GM12878 (cell line): ENCODE data around the gene HOXC9. TPM values are rescaled to one million over a fixed set of nuclear protein-coding genes. Genes with fewer than 3 reads are reported as not detected.
A peak's percentile ranks its signal among the peaks of the same experiment; 100 is the strongest.

ENCODE experiments used
- ATAC-seq: fragments of 200-7000 bp; cut with Tn5 transposase; 3 replicates; pipeline ENCODE4 v1.9.1; 2020; ENCODE audit warnings: mild to moderate bottlenecking, moderate library complexity
- BruUV-seq: library from RNA; stranded (reverse); fragments of 400-500 nt; replicated peaks from 2 replicates; lab custom pipeline; 2021; lab: Mats Ljungman, UMichigan
- CTCF ChIA-PET: fragments of 300-600 bp; sonication (Branson Sonifier 250); formaldehyde crosslinking; extraction: SDS; loops from one replicate; lab custom pipeline; 2021; ENCODE audit warnings: inconsistent platforms; lab: Yijun Ruan, JAX
- POLR2A ChIA-PET: fragments of 350-600 bp; formaldehyde crosslinking; extraction: SDS; loops from one replicate; lab custom pipeline; 2021; ENCODE audit warnings: inconsistent platforms; lab: Charles Lee
- RAD21 ChIA-PET: fragments of 300-600 bp; sonication (Branson Sonifier 250); formaldehyde crosslinking; loops from one replicate; lab custom pipeline; 2023; ENCODE audit warnings: antibody characterized with exemption; ENCODE audit not compliant: unreplicated experiment; lab: Charles Lee
- SMC1A ChIA-PET: fragments of 300-600 bp; sonication (Branson Sonifier 250); formaldehyde crosslinking; loops from one replicate; lab custom pipeline; 2023; ENCODE audit not compliant: unreplicated experiment, uncharacterized antibody; lab: Charles Lee
- DNase-seq: peaks from one replicate; pipeline ENCODE4 v3.0.0-alpha.2; 2011; ENCODE audit warnings: low read depth, low spot score
- FAIRE-seq: peaks from 3 replicates; lab custom pipeline; 2011; peaks lifted over from hg19 to GRCh38; lab: Jason Lieb, UNC
- H2AFZ ChIP-seq: 2 replicates; pipeline ENCODE4 v1.6.0; 2011; ENCODE audit warnings: low read depth, low read length, control low read depth; ENCODE audit not compliant: control insufficient read depth
- H3K27ac ChIP-seq: 2 replicates; pipeline ENCODE4 v1.5.1; 2011; ENCODE audit warnings: control low read depth; ENCODE audit not compliant: control insufficient read depth, insufficient read depth
- H3K27me3 ChIP-seq, 2 experiments: replicated peaks in 1 of 2; 2 replicates each; pipeline versions ENCODE4 v1.6.0 to v1.6.1; 2011; ENCODE audit warnings: low read length in 1 of 2; ENCODE audit not compliant: control insufficient read depth in 2 of 2, insufficient read depth in 2 of 2
- H3K36me3 ChIP-seq, 2 experiments: 2 replicates each; pipeline ENCODE4 v1.5.1; 2011; ENCODE audit warnings: low read length in 1 of 2; ENCODE audit not compliant: control insufficient read depth in 2 of 2, insufficient read depth in 2 of 2
- H3K4me1 ChIP-seq: 2 replicates; pipeline ENCODE4 v1.6.1; 2011; ENCODE audit warnings: mild to moderate bottlenecking, low read length, moderate library complexity, mixed read lengths; ENCODE audit not compliant: control insufficient read depth, insufficient read depth
- H3K4me2 ChIP-seq: 2 replicates; pipeline ENCODE4 v1.6.0; 2011; ENCODE audit warnings: control low read depth; ENCODE audit not compliant: control insufficient read depth, insufficient read depth
- H3K4me3 ChIP-seq: fragments of 200-600 bp; sonication (generic); 2 replicates; pipeline ENCODE4 v1.5.1; 2016
- H3K79me2 ChIP-seq: 2 replicates; pipeline ENCODE4 v1.6.0; 2011; ENCODE audit warnings: low read length; ENCODE audit not compliant: control insufficient read depth, insufficient read depth
- H3K9ac ChIP-seq: 2 replicates; pipeline ENCODE4 v1.8.0; 2011; ENCODE audit warnings: low read length, control low read depth, mixed read lengths; ENCODE audit not compliant: control insufficient read depth, insufficient read depth
- H3K9me3 ChIP-seq: replicated peaks from 3 replicates; pipeline ENCODE4 v1.5.1; 2011; ENCODE audit warnings: mild to moderate bottlenecking, low read length; ENCODE audit not compliant: control insufficient read depth, insufficient read depth
- H4K20me1 ChIP-seq: 2 replicates; pipeline ENCODE4 v1.6.0; 2011; ENCODE audit not compliant: control insufficient read depth, insufficient read depth
- EZH2 ChIP-seq: IDR thresholded peaks from 2 replicates; pipeline ENCODE4 v1.6.1; 2012; ENCODE audit warnings: low read depth, mild to moderate bottlenecking, control low read depth, inconsistent platforms, low read length, borderline replicate concordance; ENCODE audit not compliant: control insufficient read depth
- WGBS: methylation state at CpG from one replicate; pipeline ENCODE4 v1.1.6; 2016; ENCODE audit warnings: low lambda C conversion rate; ENCODE audit not compliant: insufficient replicate concordance, insufficient coverage; ENCODE audit errors: missing lambda C conversion rate; 5-methylcytosine and 5-hydroxymethylcytosine counted together
- in situ Hi-C: fragments of 300-500 bp; cut with MboI; formaldehyde crosslinking; loops from 9 replicates; pipeline ENCODE4 v1.14.3; 2018; ENCODE audit warnings: mixed read lengths
- intact Hi-C: fragments of 100-400 bp; cut with micrococcal nuclease; formaldehyde crosslinking; loops from one replicate; pipeline ENCODE4 v1.14.2; 2022; ENCODE audit not compliant: unreplicated experiment
- polyA plus RNA-seq, 11 experiments: library from polyadenylated mRNA; depleted of rRNA in 4 of 11; unstranded in 6 of 11; stranded (reverse) in 5 of 11; fragments of >200 nt; fragmentation: Nextera tagmentation in 4 of 11; fragmentation: Illumina TruSeq in 1 of 11; extraction: Ambion mirVana in 4 of 11; extraction: Trizol in 1 of 11; gene quantifications; 1 replicate in 1 of 11; 2 replicates in 10 of 11; pipeline versions ENCODE4 v1.2.1 to v1.2.3, GENCODE V29; 2011 to 2016; ENCODE audit warnings: inconsistent platforms in 2 of 11, missing spikeins in 2 of 11, low read depth in 1 of 11
- total RNA-seq, 4 experiments: library from RNA; depleted of rRNA in 3 of 4; stranded (reverse); fragments of >200 nt in 3 of 4; fragmentation: Illumina TruSeq in 1 of 4; extraction: Trizol in 1 of 4; gene quantifications; 2 replicates each; pipeline versions ENCODE4 v1.2.1 to v1.2.3, GENCODE V29; 2013 to 2021
- TF ChIP-seq, protein P1 (sequence below): fragments of 450-650 bp; IDR thresholded peaks from 2 replicates; pipeline ENCODE4 v1.6.1; 2016; ENCODE audit warnings: mild to moderate bottlenecking, moderate library complexity, borderline replicate concordance

Gene HOXC9
- total and polyA plus RNA-seq, 10 of the 15 experiments (the other 5 are each of a cell fraction or from before 2014, with no cell fraction given), result not detected

GRCh38 chr12:53953831-53954693 is 45.9 kb upstream of the HOXC9 start:
- WGBS, result 16% methylated on average over 19 of the region's 19 CpGs
- in situ Hi-C loops (no loop called here), intact Hi-C loops (no loop called here)
- H4K20me1 ChIP-seq, result no peaks in the 10 kb centered on the region
- BruUV-seq, result no TSS peak
- DNase-seq, result no peak
- ATAC-seq, result no peak
- ChIA-PET CTCF (no interaction called here), RAD21 (no interaction called here), POLR2A (interaction anchor here (1.0 kb wide), 1 partner anchor 11 kb away, joined by 3 read pairs; no protein-coding TSS in a partner anchor), SMC1A (interaction anchor here (1.3 kb wide), 1 partner anchor 247 kb away, joined by 3 read pairs; no protein-coding TSS in a partner anchor)
- TF ChIP-seq, protein P1, sequence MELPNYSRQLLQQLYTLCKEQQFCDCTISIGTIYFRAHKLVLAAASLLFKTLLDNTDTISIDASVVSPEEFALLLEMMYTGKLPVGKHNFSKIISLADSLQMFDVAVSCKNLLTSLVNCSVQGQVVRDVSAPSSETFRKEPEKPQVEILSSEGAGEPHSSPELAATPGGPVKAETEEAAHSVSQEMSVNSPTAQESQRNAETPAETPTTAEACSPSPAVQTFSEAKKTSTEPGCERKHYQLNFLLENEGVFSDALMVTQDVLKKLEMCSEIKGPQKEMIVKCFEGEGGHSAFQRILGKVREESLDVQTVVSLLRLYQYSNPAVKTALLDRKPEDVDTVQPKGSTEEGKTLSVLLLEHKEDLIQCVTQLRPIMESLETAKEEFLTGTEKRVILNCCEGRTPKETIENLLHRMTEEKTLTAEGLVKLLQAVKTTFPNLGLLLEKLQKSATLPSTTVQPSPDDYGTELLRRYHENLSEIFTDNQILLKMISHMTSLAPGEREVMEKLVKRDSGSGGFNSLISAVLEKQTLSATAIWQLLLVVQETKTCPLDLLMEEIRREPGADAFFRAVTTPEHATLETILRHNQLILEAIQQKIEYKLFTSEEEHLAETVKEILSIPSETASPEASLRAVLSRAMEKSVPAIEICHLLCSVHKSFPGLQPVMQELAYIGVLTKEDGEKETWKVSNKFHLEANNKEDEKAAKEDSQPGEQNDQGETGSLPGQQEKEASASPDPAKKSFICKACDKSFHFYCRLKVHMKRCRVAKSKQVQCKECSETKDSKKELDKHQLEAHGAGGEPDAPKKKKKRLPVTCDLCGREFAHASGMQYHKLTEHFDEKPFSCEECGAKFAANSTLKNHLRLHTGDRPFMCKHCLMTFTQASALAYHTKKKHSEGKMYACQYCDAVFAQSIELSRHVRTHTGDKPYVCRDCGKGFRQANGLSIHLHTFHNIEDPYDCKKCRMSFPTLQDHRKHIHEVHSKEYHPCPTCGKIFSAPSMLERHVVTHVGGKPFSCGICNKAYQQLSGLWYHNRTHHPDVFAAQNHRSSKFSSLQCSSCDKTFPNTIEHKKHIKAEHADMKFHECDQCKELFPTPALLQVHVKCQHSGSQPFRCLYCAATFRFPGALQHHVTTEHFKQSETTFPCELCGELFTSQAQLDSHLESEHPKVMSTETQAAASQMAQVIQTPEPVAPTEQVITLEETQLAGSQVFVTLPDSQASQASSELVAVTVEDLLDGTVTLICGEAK, result no peak
- 0 out of 2 replicates have a peak, but pooled peaks have one; percentile 21 for TF ChIP-seq EZH2
- no peak overlapping the region for H3K4me3 ChIP-seq
- no peak overlapping the region for H3K27ac ChIP-seq
- peaks cover 42 to 57% of the 10 kb centered on the region in 2 experiments for H3K27me3 ChIP-seq
- no peak for FAIRE-seq
- H3K9me3 ChIP-seq, result no peaks in the 10 kb centered on the region
- no peak overlapping the region for H3K9ac ChIP-seq
- H3K4me2 ChIP-seq, result no peak overlapping the region
- H3K79me2 ChIP-seq, result no peaks in the 10 kb centered on the region
- H3K36me3 ChIP-seq, result no peaks in the 10 kb centered on the region
- no peaks in the 10 kb centered on the region for H3K4me1 ChIP-seq
- no peak overlapping the region for H2AFZ ChIP-seq
